GM18502 (cell line): ENCODE data around the gene LRRC56.
A peak's percentile ranks its signal among the peaks of the same experiment; 100 is the strongest.
"Not testable (repeated sequence)": the region's sequence is repeated elsewhere in the genome, so short reads cannot be mapped to it uniquely, and the experiment has no call there.

Experiments used
- ATAC-seq: cut with Tn5 transposase; IDR thresholded peaks from one replicate; pipeline ENCODE4 v1.9.1; 2021; ENCODE audit warnings: mild to moderate bottlenecking; ENCODE audit not compliant: unreplicated experiment, poor library complexity

Gene LRRC56

DNA sequence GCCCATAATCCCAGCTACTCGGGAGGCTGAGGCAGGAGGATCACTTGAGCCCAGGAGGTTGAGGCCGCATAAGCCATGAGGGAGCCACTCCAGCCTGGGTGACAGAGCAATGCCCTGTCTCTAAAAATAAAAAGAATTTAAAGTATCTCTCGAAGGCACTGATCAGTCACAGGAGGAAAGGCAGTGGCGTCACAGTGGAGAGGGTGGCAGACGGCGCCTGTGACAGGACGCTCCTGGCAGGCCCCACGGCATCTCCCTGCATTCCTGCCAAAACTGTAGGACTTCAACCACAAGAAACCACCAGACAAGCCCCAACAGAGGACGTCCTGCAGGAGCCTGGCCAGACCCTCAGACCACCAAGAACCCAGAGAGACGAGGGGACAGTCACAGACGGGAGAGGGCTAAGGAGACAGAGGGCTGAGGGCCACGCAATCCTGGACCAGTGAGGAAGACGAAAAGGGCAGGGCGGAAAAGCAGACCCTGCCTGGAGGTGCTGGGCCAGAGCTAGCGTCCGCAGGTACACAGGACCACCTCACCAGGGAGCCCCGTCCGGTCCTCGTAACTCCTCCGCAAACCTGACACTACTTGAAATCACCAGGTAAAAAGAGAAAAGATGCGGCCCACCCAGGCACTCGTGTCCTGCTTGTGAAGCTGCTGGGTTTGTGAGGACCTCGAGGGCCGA is 36.2 kb upstream of the LRRC56 start:
- ATAC-seq = no peak

DNA sequence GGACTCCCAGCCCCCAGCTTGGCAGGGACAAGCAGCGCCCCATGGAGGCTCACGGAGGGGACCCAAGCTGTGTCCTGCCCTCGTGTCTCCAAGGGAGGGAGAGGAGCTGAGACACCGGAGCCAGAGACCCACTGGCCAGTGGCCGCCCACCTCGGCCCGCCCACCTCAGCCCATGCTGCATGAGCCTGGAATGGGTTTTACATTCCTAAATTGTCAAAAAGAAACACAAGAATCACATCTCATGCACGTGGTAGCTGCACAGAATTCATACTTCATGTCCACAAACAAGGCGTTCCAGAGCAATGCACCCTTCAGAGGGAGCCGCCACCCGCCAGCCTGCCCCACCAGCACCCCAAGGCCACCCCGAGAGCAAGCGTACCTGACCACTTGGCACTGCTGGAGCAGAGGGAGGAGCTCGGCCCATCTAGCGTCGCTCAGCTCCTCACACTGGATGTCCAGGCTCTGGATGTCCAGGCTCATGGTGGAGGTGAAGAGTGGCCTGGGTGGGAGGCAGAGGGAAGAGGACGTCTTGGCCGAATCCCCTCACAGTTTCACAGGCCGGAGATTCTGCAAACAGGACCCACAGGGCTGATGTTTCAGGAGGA is 35.5 kb upstream of the LRRC56 start:
- ATAC-seq = no peak

DNA sequence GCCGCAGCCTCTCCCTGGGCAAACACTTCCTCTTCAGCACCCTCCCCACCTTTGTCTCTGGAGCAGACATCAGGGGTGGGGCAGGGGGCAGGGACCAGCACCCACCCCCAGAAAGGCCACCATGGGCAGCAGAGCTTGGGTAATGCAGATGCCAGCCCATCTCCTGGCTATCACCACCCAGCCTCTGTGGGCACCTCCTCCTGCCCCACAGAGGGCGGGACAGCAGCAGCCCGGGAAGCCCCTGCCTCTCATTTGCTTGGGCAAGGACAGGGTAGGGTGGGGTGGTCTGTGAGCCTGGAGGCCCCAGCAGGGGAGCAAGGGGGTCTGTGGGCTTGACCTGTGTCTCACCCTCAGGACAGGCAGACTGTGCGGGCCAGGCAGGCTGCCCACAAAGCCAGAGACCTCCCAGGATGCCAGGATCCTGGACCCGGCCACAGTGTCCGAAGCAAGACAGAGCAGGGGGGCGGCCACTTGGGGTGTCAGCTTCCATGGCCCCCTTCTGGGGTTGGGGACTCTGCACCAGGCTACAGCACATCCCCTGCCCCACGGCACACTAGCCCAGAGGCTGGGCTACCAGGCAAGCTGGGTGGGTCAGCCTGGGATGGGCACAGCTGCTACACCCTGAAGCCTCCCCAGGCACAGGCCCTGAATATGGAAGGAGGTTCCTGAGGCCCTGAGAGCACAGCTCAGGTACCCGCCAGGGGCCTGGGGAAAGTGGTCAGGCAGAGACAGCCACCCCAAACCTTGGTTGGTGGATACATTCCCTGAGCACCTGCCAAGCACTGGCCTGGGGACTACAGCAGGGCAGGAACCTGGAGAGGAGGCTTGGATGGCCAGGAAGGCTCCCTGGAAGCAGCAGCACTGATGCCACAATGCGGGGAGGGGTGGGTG is 34.8 kb upstream of the LRRC56 start:
- ATAC-seq = no peak

DNA sequence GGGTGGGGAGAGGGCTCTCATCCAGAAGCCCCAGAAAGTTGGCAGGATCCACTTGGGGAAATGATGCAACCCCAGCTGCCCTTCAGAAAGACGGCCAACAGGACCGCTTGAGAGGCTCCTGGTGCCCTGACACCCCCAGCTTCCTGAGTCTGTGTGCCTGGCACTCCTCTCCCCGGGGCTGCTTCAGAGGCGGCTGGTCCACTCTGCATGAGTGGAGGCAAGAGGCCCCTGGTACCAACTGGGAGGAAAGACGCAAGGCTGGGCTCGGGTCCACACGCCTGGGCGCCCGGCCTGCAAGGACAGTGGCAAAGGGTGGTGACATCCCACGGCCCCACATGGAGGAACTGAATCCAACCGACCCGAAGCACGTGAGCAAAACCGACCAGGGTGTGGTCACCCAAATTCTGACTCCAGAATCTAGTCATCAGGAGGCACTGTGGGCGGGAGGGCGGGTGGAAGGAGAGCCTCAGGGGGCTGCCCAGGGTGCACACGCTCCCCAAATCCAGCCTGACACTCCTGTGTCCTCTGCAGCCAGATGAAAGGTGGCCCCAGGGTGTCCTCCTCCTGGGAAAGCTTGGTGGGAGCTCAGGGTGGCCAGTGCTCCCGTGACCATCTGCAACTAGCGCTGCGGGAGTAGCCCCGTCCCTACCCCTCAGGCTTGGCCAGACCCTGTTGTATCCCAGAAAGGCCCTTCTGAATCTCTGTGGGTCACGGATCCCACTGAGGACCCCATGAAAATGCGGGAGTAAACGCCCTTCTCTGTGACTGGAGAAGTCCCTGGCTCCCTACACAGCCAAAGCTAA is 33.9 kb upstream of the LRRC56 start:
- ATAC-seq = no peak

DNA sequence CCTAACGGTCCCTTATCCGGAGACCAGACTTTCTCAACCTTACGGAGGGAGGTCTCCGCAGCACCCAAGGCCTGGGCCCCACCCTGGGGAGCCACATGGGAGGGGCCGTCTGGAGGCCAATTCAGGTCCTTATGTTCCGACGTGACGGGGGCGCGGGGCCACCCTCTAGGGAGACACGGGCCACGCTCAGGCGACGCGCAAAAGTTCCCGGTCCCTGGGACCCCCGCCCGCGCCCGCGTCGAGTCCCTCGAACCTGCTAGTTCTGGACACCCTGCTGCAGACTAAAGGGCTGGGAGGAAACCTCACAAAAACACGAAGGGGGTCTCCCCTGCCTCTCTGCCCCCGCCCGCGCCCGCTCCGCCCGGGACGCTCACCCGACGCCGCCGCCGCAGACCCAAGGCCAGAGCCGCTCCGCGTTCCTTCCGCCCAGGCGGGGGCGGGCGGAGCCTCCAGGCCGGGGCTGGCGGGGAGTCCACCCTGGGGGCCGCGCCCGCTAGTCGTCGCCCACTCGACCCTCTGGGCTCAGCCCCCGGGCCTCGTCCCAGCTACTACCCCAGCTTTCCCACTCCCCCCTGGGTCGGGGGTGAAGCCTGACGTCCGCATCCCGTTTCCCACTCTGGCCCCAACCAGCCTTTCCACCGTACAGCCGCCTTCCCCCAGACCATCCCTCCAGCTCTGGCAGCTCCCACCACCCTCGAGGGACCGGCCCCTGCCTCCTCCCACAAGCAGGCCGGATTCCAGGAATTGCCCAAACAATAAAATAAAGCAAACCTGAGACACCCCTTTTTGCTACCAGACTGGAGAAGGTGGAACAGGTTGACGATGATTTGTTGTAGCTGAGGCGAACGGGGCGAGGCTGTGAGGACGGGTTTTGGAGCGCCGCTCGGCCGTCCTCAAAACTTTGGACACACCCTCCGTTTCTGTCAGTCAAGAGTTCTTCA is 33.0 kb upstream of the LRRC56 start:
- ATAC-seq = no peak

DNA sequence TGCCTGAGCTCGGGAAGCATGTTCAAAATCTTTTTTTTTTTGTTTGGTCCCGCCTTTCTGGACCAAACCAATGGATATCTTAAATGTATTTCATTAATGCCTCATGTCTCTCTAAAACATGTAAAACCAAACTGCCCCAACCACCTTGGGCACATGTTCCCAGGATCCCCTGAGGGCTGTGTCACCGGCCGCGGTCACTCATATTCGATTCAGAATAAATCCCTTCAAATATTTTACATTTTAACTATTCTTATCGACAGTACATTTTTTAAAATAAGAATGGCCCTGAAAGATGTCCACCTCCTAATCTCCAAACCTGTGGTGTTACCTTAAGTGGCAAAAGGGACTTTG is 32.4 kb upstream of the LRRC56 start:
- ATAC-seq = no peak

DNA sequence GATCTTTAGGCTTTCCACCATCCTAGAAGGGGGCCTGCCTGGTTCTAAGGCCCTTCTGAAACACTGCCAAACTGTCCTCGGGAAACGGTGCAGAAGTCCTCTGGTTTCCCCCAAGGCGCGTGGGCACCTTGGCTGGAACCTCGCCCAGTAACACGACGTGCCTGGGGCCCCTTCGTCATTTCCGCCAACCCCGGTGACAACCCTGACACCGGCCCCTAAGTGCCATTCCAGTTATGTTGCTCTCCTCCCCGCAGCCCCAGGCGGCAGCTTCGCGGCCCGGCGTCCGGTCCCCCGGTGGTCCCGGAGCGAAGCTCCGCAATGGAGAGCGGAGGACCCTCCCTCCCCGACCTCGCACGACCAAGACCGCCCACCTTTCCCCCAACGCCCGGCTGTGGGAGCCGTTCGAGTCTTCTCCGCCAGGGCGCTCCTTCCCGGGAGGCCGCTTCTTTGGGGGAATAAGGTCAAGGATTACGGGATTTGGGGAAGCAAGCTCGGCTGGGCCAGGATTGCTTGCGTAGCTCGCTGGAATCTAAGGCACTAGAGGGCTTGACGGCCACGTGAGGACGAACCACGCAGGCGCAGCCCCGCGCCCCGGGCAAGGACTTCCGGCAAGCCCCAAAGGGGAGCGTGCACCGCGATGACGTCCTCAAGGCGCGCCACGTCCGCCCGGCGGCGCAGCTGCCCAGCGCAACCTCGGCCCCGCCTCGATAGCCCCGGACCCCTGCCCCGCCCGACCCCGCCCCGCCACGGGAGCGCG is 30.9 kb upstream of the LRRC56 start:
- ATAC-seq = peak; percentile 67

DNA sequence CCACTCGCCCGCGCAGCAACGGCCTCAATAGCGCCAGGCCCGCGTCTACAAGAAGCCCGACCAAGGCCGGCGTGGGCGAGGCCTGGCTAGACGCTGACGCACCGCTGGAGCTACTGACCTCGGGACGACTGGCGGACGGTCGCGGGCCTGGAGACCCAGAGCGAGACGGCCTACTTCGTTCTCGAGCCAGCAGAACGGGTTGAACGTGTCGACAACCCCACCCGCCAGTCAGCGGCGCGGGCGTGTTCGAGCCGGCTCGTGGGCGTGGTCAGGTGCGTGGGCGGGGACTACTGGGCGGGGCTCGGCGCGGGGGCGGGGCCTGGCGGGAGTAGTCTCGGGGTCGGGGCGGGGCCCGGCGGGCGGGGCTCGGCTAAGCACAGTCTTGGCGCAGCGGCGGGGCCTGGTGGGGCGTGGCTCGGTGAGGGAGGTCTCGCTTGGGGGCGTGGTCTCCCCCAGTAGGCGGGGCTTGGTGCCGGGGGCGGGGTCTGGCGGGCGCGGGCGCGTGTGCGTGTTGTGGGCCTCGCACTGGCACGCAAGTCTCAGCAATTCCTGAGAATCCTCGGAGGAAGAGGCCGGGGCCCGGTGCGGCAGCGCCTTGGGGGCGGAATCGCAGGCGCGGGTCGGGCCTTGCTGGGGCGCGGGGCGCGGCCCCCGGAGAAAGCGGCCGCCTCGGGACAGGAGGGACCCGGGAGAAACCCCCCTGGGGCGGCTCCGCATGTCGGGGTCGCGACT is 30.2 kb upstream of the LRRC56 start, which contains the start of gene RNH1:
Gene RNH1 (minus strand): TSS at position 248 of the 732 bp plus-strand sequence. CDS start 5,080 bp downstream, outside the sequence.
- peak; percentile 44 for ATAC-seq

DNA sequence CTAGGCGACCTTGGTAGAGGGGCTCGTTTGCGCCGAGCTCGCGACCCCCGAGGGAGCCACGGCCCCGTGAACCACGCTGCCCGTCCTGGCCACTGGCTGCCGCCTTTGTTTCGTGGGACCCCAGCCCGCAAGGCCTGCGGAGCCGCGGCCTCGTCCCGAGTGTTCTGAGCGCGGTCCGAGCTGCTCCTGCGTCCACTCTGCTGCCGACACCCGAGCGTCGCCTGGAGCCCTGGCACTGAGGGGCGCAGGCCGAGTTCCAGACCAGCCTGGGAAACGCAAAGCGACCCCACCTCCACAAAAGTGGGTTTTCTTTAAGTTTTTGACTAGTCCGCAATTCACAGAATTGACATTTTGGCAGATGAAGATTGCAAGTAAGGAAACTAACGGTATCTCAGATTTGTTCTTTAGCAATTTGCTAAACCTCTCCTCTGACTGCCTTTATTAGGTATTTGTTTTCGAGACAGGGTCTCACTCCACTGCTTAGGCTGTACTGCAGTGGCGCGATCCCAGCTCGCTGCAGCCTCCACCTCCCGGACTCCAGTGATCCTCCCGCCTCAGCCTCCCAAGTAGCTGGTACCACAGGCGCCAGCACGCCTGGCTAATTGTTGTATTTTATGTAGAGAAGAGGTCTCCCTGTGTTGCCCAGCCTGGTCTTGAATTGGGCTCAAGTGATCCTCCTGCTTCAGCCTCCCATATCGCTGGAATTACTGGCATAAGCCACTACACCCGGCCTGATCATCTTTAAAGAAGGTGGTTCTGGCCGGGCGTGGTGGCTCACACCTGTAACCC is 29.4 kb upstream of the LRRC56 start:
- no peak for ATAC-seq

DNA sequence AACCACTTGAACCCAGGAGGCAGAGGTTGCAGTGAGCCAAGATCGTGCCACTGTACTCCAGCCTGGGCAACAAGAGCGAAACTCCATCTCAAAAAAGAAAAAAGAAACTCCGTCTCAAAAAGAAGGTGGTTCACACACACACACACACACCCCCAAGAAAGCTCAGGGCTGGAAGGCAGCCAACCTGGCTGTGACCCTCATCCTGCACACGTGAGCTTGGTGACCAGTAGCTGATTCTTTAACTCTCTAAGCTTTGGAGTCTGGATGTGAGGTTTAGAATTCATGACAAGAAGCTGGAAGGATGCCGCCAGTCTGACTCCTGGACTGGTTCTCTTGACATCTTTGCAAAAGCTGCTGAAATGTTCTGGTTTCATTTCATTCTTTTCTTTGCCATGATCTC is 28.4 kb upstream of the LRRC56 start:
- ATAC-seq = no peak

DNA sequence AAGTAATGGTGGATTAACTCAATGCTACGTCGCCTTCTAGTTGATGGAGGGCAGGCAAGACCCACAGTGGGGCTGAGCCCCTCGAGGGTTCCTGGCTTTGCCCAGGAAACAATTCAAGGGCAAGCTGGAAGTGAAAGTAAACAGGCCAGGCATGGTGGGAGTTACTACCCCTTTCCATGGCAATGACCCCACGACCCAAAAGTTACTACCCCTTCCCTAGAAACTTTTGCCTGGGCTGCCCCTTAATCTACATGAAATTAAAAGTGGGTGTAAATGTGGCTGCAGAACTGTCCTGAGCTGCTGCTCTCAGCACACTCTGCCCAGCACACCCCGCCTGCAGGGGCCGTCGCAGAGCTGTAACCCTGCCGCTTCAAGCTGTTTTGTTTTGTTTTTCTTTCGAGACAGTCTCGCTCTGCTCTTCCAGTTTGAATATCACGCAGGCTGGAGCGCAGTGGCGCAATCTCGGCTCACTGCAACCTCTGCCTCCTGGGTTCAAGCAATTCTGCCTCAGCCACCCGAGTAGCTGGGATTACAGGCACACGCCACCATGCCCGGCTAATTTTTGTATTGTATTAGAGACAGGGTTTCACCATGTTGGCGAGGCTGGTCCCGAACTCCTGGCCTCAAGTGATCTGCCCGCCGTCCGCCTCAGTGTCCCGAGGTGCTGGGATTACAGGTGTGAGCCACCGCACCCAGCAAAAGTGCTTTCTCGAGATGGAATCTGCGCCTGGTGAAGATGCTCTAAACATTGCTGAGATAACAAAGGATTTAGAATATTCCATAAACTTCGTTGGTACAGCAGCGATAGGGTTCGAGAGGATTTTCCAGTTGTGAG is 24.3 kb upstream of the LRRC56 start:
- no peak for ATAC-seq

DNA sequence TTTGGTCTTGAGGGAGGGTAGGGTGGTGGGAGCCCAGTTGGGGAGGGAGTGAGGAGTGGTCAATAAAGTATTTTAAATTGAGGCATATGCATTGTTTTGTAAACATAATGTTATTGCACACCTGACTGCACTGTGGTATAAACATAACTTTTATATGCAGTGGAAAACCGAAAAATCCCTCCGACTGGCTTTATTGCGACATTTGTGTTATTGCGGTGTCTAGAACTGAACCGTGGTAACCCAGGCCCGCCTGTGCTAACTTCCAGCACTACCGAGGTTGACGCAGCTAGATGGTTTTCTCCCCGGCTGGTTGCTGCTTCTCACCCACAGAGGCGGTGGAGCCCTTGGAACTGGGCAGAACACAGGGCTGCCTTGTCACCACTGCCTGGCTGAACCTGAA is 22.7 kb upstream of the LRRC56 start:
- ATAC-seq = no peak

DNA sequence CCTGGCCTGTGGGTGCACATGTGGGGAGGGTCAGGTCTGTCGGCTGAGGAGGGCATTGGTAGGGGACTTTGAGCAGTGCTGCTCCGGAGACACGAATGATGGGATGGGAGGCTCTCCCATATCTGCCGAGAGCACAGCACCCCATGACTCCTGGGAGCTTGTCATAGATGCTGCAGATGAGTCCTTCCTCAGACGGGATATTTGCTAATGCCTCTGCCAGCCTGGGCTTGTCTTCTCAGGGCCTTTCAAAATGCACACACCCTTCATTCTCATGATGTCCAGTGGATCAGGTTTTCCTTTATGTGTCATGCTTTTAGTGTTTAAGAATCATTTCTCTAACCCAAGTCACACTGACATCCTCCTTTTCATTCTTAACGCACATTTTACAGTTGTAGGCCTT is 22.2 kb upstream of the LRRC56 start:
- no peak for ATAC-seq

DNA sequence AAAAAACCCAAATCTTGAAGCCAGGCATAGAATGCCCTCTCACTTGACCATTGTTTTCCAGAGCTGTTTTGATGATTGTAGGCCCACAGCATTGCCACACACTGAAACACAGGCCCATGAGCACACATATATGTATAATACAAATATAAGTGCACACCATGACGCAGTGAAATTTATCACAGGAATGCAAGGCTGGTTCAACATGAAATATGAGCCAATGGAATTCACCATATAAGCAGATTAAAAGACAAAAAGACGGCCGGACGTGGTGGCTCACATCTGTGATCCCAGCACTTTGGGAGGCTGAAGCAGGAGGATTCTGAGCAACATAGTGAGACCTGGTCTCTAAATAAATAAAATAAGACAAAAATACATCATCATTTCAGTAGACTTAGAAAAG is 20.9 kb upstream of the LRRC56 start:
- ATAC-seq = no peak

DNA sequence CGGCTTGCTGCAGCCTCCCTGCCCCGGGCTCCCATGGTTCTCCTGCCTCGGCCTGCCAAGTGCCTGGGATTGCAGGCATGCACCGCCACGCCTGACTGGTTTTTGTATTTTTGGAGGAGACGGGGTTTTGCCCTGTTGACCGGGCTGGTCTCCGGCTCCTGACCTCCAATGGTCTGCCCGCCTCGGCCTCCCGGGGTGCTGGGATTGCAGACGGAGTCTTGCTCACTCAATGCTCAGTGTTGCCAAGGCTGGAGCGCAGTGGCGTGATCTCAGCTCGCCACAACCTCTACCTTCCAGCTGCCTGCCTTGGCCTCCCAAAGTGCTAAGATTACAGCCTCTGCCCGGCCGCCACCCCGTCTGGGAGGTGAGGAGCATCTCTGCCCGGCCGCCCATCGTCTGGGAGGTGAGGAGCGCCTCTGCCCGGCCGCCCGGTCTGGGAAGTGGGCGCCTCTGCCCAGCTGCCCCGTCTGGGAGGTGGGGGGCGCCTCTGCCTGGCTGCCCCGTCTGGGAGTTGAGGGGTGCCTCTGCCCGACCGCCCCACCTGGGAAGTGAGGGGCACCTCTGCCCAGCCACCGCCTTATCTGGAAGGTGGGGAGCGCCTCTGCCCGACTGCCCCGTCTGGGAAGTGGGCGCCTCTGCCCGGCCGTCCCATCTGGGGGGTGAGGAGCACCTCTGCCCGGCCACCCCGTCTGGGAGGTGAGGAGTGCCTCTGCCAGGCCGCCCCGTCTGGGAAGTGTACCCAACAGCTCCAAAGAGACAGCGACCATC is 20.2 kb upstream of the LRRC56 start:
- not testable (repeated sequence) for ATAC-seq
